Germinal center (tissue), 1 donor: ENCODE data around the gene ELOVL2.
"Not testable (repeated sequence)": the region's sequence is repeated elsewhere in the genome, so short reads cannot be mapped to it uniquely, and the experiment has no call there.

Experiments
- DNase-seq: peaks from one replicate; pipeline ENCODE4 v3.0.0; 2012; ENCODE audit warnings: mixed read lengths, low spot score

ELOVL2 gene, protein sequence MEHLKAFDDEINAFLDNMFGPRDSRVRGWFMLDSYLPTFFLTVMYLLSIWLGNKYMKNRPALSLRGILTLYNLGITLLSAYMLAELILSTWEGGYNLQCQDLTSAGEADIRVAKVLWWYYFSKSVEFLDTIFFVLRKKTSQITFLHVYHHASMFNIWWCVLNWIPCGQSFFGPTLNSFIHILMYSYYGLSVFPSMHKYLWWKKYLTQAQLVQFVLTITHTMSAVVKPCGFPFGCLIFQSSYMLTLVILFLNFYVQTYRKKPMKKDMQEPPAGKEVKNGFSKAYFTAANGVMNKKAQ

DNA sequence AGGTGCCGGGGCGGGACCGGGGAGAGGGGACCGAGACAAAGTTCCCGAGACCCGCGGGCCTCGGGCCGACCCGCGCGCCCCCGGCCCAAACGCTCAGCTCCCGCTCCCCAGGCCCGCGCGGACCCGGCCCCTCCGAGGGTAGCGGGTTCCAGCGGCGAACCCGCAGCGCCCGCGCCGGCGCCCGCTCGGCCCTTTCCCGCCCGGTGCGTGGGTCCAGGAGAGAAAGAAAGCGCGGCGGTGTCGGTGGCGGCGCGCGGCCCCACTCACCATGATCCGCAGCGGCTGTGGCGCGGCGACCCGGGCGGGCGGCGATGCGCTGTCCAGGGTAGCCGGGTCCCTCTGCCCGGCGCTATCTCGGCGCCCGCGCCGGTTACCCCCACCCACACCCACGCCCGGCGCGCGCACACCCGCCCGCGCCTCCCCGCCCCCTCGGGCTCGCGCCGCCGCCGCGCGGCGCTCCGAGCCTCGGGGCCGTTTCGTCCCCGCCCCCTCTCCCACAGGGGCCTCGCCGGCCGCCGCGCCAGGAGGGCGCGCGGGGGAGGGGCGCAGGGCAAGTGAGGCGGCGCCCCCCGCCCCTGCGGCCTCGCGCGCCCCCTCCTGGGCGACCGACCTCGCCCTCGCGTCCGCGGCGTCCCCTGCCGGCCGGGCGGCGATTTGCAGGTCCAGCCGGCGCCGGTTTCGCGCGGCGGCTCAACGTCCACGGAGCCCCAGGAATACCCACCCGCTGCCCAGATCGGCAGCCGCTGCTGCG lies at the start of gene ELOVL2:
Gene ELOVL2 (minus strand): TSS at position 345 of the 751 bp plus-strand sequence. CDS start 75 bp downstream, at position 270.
- peak; percentile 59 for DNase-seq

DNA sequence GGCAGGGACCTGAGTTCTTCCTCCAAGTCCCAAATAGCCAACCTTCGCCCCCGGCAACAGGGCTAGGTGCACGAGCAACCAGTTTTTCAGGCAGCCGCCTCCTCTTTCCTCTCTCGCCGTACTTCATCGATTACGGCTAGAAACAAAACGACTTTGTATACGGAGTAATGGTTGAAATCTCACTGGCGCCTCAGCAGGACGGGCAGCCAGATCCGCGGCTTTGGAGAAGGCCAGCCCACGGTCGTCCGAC lies 49.2 kb upstream of the ELOVL2 start:
- no peak for DNase-seq

DNA sequence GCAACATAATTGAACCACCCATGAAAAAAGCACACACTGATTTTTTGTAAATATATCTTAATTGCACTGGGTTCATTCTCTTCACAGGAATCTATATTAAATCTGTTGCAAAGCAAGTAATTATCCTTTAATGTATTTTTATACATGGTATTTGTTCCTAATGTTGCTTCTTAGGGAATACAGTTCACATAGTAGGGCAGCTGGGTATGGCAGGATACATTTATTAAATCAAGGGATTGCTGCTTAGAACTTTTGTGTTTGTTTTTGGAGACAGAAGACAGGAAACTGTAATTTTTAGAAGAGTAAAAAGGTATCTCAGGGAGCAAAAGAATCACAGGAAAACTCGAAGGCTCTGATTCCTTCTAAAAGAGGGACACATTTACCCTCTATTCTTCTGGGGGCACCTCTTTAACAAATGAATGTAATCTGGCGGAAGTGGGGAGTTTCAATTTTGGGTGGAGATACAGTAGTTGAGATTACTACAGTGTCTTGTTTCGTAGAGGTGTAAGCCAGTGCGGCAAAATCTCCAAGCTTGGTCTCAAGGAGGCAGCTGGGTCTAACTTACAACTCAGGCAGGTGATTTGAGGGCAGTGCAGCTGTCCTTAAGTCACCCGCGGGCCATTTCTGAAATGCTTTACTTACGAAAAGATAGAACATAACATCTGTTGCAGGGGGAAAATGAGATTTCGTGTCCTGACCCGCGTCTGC lies 48.7 kb upstream of the ELOVL2 start:
- DNase-seq = peak; percentile 58

DNA sequence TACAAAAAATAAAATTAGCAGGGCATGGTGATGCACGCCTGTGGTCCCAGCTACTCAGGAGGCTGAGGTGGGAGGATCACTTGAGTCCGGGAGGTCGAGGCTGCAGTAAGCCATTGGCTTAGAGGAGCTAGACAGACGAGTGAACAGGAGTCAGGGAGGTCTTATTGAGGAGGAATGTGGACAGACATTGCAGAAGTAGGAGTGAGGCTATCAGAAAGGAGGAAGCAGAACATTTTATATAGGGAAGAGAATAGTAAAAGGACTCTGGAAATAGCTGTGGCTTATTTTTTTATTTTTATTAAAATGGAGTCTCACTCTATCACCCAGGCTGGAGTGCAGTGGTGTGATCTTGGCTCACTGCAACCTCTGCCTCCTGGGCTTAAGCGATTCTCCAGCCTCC lies 47.0 kb upstream of the ELOVL2 start:
- DNase-seq = not testable (repeated sequence)

DNA sequence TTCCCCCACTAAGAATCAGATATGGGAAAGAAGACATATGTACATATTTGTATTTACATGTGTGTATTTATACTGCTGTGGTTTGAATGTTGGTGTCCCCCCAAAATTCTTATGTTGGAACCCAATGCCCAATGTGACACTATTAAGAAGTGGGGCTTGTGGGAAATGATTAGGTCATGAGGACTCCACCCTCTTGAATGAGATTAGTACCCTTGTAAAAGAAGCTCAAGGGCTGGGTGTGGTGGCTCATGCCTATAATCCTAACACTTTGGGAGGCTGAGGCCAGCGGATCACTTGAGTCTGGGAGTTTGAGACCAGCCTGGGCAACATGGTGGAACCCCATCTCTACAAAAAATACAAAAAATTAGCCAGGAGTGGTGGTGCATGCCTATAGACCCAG lies 45.6 kb upstream of the ELOVL2 start:
- DNase-seq = no peak

DNA sequence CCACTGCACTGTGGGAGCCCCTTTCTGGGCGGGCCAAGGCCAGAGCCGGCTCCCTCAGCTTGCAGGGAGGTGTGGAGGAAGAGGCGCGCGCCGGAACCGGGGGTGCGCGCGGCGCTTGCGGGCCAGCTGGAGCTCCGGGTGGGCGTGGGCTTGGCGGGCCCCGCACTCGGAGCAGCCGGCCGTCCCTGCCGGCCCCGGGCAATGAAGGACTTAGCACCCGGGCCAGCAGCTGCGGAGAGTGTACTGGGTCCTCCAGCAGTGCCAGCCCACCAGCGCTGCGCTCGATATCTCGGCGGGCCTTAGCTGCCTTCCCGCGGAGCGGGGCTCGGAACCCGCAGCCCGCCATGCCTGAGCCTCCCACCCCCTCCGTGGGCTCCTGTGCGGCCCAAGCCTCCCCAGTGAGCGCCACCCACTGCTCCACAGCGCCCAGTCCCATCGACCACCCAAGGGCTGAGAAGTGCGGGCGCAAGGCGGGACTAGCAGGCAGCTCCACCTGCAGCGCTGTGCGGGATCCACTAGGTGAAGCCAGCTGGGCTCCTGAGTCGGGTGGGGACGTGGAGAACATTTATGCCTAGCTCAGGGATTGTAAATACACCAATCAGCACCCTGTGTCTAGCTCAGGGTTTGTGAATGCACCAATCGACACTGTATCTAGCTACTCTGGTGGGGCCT lies 43.2 kb upstream of the ELOVL2 start:
- not testable (repeated sequence) for DNase-seq

DNA sequence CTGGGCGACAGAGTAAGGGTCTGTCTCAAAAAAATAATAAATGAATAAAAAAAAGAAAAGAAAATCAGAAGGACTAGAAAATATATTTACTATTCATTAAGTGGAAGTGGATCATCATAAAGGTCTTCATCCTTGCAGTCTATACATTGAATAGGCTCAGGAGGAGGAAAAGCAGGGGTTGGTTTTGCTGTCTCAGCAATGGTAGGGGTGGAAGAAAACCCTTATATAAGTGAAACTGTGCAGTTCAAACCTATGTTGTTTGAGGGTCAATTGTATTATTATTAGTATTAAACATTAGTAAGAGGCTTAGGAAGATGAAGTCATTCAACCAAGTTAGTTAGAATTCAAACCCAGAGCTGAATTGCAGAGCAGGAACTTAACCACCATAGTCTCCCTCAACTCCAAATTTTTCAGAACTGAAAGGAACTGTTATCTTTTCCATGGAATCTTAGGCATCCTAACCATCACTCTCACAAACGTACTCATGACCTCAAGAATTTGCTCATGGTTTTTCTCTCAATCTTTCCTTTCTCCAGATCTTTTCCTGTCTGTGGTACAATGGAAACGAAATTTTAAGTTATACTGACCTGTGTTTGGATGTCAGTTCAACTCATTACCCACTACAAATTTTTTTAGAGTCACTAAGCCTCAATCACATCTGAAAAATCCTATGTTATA lies 41.8 kb upstream of the ELOVL2 start:
- no peak for DNase-seq

DNA sequence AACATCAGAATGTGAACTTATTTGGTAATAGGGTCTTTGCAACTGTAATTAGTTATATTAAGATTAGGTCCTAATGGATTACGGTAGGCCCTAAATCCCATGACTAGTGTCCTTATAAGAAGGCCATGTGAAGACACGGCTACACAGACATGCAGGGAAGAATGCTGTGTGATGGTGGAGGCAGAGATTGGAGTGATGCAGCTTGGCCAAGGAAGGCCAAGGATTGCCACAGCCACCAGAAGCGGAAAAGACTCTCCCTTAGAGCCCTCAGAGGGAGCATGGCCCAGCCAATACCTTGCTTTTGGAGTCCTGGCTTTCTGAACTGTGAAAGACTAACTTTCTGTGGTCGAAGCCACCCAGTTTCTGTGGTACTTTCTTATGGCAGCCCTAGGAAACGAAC lies 39.9 kb upstream of the ELOVL2 start:
- no peak for DNase-seq

DNA sequence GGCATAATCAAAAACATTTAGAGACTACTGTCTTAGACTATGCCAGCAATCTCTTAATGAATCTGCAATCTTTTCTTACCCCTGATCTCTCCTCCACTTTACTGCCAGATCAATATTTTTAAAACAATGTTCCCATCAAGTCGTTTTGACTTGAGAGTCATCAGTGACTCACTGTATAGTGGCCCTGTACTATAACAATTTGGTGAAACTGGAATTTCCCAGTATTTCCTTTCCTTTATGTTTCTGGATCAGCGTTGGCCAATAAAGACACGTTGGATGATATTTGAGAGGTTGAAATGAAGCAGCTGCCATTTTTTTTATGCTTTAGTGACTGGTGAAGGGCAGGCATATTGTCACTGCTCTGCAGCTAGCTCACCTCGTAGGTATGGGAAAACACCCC lies 39.4 kb upstream of the ELOVL2 start:
- DNase-seq = no peak

DNA sequence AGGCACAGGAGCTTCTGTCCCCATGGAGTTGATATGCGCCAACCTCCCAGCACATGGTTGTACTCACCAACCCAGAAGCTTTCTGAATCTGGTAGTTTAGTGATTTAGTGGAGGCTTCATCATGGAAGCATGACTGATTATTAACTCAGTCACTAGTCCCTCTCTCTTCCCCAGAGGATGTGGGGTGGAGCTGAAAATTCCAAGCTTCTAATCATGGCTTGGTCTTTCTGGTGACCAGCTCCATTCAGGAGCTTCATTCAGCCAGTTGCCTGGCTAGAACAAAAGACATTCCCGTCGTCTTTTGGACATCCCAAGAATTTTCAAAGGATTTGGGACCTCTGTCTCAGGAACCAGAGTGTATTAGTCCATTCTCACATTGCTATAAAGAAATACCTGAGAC lies 36.2 kb upstream of the ELOVL2 start:
- DNase-seq = no peak

DNA sequence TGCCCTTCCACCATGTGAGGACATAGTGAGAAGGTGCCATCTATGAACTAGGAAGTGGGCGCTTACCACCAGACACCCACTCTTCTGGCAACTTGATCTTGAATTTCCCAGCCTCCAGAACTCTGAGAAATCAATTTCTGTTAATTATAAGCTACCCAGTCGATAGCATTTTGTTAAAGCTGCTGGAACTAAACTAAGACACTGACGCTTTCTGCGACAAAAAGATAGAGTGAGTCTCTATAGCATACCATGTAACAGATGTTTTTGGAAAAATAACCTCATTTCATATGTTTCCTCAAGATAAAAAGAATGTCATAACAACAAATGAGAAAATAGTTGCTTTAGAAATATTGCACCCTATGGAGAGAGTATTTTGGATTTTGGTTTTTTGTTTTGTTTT lies 34.2 kb upstream of the ELOVL2 start:
- no peak for DNase-seq

DNA sequence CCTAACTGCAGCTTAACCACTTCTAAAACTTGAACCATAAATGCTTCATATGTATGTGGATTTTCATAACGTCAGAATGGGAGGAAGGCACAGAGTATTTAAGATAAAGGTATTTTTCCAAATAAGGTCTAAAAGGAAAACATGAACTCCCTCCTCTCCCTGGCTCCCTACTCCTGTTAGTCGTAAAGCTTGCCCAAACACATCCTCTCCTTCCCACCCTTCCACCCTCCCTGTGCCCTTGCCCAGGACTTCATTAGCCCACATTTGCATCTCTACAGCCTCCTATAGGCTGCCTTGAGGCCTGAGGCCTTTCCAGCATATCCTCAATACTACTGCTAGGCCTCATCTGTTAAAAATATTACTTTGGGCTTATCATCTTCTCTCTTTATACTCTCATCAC lies 32.4 kb upstream of the ELOVL2 start:
- DNase-seq = no peak

DNA sequence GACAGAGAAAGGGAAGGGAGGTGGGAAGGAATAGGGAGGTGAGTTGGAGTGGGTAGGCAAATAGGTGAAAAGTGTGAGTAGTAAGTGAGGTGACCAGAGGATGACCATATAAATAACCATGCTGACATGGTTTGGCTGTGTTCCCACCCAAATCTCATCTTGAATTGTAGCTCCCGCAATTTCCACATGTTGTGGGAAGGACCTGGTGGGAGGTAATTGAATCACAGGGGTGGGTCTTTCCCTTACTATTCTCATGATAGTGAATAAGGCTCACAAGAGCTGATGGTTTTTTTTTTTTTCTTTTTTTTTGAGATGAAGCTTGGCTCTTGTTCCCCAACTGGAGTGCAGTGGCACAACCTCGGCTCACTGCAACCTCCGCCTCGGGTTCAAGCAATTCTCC lies 28.0 kb upstream of the ELOVL2 start:
- no peak for DNase-seq

DNA sequence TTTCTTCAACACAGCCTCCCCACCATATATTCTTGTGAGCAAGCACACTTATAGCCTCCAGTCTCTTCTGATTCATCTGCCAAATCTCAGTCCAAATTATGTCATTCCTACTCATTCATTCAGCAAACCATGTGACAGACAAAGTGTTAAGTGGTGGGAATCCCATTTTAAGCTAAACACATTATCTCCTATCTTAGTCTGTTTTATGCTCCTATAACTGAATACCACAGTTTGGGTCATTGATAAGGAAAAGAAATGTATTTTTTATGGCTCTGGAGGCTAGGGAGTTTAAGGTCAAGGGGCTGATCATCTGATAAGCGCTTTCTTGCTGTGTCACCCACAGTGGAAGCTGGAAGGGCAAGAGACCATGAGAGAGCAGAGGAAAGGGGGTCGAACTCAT lies 25.7 kb upstream of the ELOVL2 start:
- DNase-seq = no peak

DNA sequence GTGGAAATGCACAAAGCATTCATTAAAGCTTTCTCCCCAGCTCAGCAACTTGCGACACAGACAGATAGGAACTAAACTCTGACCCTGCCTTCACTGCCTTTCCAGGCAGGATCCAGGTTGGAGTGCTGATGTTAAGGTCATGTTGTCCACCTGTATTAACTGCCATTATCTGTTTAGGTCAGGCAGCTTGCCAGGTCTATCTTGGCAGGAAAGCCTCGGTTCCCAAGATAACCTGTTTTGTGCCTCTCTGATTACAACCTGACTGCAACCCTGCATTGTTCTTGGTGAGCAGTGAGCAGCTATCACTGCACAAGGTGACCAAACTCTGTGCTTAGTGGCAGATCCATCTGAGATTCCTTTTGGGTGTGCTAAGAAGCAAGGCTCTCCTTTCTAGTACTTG lies 23.2 kb upstream of the ELOVL2 start:
- no peak for DNase-seq

DNA sequence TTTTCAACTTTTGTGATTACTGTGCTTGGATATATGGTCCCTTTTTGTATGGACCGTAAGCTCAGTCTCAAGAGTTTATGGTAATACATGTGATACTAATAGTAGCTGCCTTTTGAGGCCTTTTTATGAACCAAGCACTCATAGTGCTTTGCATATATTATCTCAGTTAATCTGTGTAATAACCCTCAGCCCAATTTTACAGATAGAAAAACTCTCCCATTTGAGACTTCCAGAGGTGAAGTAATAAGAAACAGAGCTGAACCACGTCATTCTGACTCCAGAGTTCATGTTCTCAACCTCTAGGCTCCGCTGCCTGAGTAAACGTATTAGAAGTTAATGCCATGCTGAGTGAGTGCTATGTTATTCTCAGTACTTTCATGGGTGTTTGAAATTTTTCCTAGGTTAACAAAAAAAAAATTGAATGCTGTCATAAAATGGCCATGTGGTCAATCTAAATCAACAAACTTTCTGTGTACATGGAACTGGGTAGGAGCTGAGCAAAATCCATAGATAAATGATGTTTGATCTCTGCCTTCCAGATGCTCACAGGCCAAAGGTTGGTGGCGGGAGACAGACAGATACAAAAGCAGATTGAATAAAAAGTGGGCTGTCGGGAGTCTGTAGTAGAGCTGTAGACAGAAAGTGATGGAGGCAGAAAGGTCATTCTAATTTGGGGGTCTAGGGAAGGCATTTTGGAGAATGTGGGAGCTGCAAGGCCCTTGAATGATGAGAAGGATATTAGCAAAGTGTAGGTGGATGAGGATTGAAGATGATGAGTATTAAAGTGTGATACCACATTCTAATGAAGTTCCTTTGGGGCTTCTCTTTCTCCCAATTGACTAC lies 22.6 kb upstream of the ELOVL2 start:
- no peak for DNase-seq

DNA sequence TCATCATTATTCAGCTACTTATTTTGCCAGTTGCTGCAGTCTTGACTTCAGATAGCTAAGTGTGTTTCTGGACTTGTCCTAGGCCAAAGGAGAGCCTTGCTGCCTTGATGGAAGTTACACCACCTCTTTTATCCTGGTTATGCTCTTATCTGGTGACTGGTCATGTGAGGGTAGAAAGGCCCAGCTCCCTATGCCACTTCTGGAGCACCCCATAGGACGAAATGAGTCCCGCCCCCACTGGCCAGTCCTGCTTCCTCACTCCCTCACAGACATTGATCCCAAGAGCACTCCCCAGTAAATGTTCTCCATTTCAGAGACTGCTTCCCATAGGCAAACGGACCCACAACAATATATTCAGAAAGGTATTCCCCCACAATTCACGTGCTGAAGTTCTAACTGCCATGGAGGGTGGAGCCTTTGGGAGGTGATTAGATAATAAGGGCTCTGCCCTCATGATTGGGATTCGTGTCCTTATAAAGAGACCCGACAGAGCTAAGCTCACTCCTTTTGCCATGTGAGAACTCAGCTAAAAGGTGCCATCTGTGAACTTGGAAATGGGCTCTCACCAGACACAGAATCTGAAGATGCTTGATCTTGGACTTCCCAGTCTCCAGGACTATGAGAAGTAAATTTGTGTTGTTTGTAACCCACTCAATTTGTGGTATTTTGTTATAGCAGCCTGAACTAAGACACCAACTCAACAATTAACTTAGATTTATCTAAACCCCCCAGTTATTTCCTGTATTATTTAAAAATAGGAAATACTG lies 21.5 kb upstream of the ELOVL2 start:
- DNase-seq = no peak

DNA sequence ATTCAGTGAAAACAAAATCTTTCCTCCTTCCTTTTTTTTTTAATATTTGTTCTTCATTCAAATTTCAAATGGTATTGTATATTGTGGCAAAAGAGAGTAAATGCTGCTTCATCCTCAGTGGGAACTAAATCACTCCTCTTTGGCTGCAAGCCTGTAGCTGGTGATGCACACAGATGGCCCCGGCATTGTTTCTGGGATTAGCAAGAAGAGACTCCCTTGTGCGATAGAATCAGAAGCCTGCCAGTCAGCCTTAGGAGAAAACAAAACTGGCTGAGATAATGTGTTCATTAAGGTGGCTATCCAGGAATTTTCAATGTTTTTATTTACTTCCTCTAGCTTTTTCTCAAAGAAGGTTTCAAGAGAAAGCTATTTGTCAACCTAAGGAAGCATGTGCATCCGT lies 20.7 kb upstream of the ELOVL2 start:
- DNase-seq = no peak

DNA sequence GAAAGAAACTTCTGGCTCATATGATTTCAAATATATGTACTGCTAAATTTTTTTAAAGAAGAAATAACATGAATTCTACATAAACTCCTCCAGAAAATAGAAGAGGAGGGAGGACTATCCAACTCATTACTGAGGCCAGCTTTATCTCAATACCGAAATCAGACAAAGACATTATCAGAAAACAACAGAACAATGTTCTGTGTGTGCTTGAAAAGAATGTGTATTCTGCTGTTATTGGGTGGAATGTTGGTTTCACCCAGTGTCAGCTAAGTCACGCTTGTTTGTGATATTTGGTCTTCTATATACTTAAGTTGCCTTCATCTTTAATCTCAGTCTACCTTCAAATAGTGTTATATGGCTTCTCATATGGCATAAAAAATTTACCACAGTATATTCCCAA lies 18.6 kb upstream of the ELOVL2 start:
- no peak for DNase-seq

DNA sequence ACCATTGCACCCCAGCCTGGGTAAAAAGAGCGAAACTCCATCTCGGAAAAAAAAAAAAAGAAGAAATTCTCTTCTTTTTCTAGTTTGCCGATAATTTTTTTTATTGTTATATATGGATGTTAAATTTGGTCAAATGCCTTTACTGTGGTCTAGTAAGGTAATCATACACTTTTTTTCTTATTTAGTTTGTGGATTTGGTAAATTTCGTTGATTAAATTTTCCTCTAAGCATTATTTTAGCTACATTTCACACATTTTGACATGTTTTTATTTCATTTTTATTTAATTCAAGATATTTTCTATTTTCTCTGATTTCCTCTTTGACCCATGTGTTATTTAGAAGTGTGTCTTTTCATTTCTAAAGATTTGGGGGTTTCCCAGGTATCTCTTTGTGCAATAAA lies 18.0 kb upstream of the ELOVL2 start:
- no peak for DNase-seq

DNA sequence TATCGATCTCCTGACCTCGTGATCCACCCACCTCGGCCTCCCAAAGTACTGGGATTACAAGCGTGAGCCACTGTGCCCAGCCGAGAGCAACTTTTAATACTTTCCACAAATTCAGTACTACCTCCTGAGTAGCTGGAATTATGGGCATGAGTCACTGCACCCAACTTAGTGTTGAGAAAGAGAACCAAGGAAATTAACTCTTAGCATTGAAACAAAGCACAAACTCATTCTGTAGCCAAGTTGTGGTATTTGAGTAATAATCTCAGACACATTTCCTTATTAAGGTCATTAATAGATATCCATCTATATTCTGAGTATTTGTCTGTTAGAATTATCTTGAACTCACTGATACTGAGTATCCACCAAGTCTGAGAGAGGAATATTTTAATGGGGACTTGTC lies 14.3 kb upstream of the ELOVL2 start:
- DNase-seq = no peak
